ENCODE measurements around the gene UBE2O.

DNA sequence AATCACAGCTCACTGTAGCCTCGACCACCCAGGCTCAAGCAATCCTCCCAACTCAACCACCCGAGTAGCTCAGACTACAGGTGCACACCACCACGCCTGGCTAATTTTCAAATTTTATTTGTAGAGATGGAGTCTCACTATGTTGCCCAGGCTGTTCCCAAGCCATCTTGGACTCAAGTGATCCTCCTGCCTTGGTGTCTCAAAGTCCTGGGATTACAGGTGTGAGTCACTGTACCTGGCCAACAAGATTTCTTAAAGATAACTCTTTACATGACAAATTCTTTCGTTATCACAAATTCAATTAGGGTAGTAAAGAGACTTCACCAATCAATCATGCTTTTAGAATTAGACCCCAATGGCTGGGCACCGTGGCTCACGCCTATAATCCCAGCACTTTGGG is 111.7 kb downstream of the UBE2O start:
- TF ChIP-seq CTCF (IDR thresholded peaks at IDR 0.05) (no peak), POLR2A (IDR thresholded peaks at IDR 0.05) (no peak)

All from Peyer's patch (tissue), 4 donors.